Vagina (tissue), 2 donors: Measurements from ENCODE around the gene EVA1C. TPM values are rescaled to one million over a fixed set of nuclear protein-coding genes. Genes with fewer than 3 reads are reported as not detected.
A peak's percentile ranks its signal among the peaks of the same experiment; 100 is the strongest.

Experiments used
- DNase-seq, 2 donors: peaks; one replicate each; pipeline ENCODE4 v3.0.0-alpha.2; 2017; ENCODE audit errors: extremely low spot score in 2 of 2
- H3K27ac ChIP-seq: fragments of 200-600 bp; sonication (generic); one replicate; pipeline ENCODE4 v1.5.1; 2019
- H3K27me3 ChIP-seq: fragments of 200-600 bp; sonication (generic); one replicate; pipeline ENCODE4 v1.5.1; 2019
- H3K36me3 ChIP-seq, 2 donors: fragments of 200-600 bp; sonication (generic); one replicate each; pipeline ENCODE4 v1.5.1; 2017 to 2019
- H3K4me1 ChIP-seq: fragments of 200-600 bp; sonication (generic); one replicate; pipeline ENCODE4 v1.5.1; 2019
- H3K4me3 ChIP-seq, 2 donors: fragments of 200-600 bp; sonication (generic); 1 replicate in 1 of 2; 2 replicates in 1 of 2; pipeline ENCODE4 v1.5.1; 2016 to 2019
- H3K9me3 ChIP-seq: fragments of 200-600 bp; sonication (generic); one replicate; pipeline ENCODE4 v1.5.1; 2019
- CTCF ChIP-seq, 3 experiments: fragments of 450-650 bp in 2 of 3; fragments of 200-600 bp in 1 of 3; sonication (generic) in 1 of 3; IDR thresholded peaks; one replicate each; pipeline ENCODE4 v1.5.1; 2017 to 2019; ENCODE audit warnings: antibody characterized with exemption in 3 of 3, mild to moderate bottlenecking in 2 of 3, moderate library complexity in 2 of 3
- POLR2A ChIP-seq, 2 donors: fragments of 450-650 bp; IDR thresholded peaks; one replicate each; pipeline ENCODE4 v1.6.1; 2017; ENCODE audit warnings: antibody characterized with exemption in 2 of 2, mild to moderate bottlenecking in 2 of 2, moderate library complexity in 2 of 2
- POLR2AphosphoS5 ChIP-seq, 2 donors: sonication (generic); formaldehyde crosslinking; IDR thresholded peaks; one replicate each; pipeline ENCODE4 v1.9.0; 2017; ENCODE audit warnings: antibody characterized with exemption in 2 of 2, mild to moderate bottlenecking in 2 of 2, low read depth in 1 of 2; ENCODE audit not compliant: insufficient read depth in 1 of 2
- intact Hi-C: fragments of 100-400 bp; cut with DNase I; formaldehyde crosslinking; loops from one replicate; pipeline ENCODE4 v1.15.1; 2023
- total RNA-seq: library from RNA; depleted of rRNA; stranded (reverse); fragments of >200 nt; gene quantifications from one replicate; pipeline ENCODE4 v1.2.3, GENCODE V29; 2016

Gene EVA1C
- total RNA-seq, 1 donor from 2014 or later, result 66.5 TPM

GRCh38 chr21:32467291-32467690 lies 54.8 kb downstream of the EVA1C start:
- Histone ChIP-seq H3K27me3 (no peaks in the 10 kb centered on the region), H3K4me3 (no peak overlapping the region), H3K27ac (no peak overlapping the region), H3K36me3 (peaks cover 0 to 42% of the 10 kb centered on the region in 2 donors), H3K4me1 (peaks cover 30% of the 10 kb centered on the region), H3K9me3 (no peaks in the 10 kb centered on the region)
- DNase-seq, result no peak
- no peak for TF ChIP-seq POLR2A (IDR thresholded peaks at IDR 0.05)
- no peak for TF ChIP-seq CTCF (IDR thresholded peaks at IDR 0.05)
- no peak for TF ChIP-seq POLR2AphosphoS5 (IDR thresholded peaks at IDR 0.05; ENCODE audit: insufficient read depth in 1 of 2, low read depth in 1 of 2)
- intact Hi-C loops, result no loop called here

- Histone ChIP-seq H3K27me3 (no peaks in the 10 kb centered on the region), H3K27ac (no peak overlapping the region), H3K9me3 (no peaks in the 10 kb centered on the region), H3K4me1 (peaks cover 16% of the 10 kb centered on the region), H3K36me3 (peaks cover 0 to 56% of the 10 kb centered on the region in 2 donors), H3K4me3 (no peak overlapping the region)
- no peak for TF ChIP-seq POLR2A (IDR thresholded peaks at IDR 0.05)
- TF ChIP-seq CTCF (IDR thresholded peaks at IDR 0.05), result no peak
- TF ChIP-seq POLR2AphosphoS5 (IDR thresholded peaks at IDR 0.05; ENCODE audit: insufficient read depth in 1 of 2, low read depth in 1 of 2), result no peak
- intact Hi-C loops, result no loop called here
- DNase-seq, result no peak
These were observed 56.2 kb downstream of the EVA1C start for GRCh38 chr21:32468681-32469111.

GRCh38 chr21:32469628-32470027 lies 57.1 kb downstream of the EVA1C start:
- H3K4me1 ChIP-seq, result peaks cover 12% of the 10 kb centered on the region
- H3K4me3 ChIP-seq, result no peak overlapping the region
- H3K9me3 ChIP-seq, result no peaks in the 10 kb centered on the region
- intact Hi-C loops, result no loop called here
- peaks cover 0 to 64% of the 10 kb centered on the region in 2 donors for H3K36me3 ChIP-seq
- no peak overlapping the region for H3K27ac ChIP-seq
- no peak for TF ChIP-seq POLR2A (IDR thresholded peaks at IDR 0.05)
- TF ChIP-seq CTCF (IDR thresholded peaks at IDR 0.05), result no peak
- TF ChIP-seq POLR2AphosphoS5 (IDR thresholded peaks at IDR 0.05; ENCODE audit: insufficient read depth in 1 of 2, low read depth in 1 of 2), result no peak
- H3K27me3 ChIP-seq, result no peaks in the 10 kb centered on the region
- no peak for DNase-seq

- Histone ChIP-seq H3K4me3 (no peak overlapping the region), H3K27ac (no peak overlapping the region), H3K4me1 (peaks cover 12% of the 10 kb centered on the region), H3K9me3 (no peaks in the 10 kb centered on the region), H3K36me3 (peaks cover 0 to 67% of the 10 kb centered on the region in 2 donors), H3K27me3 (no peaks in the 10 kb centered on the region)
- DNase-seq, result no peak
- peak in 1 of 2 donors; percentile 28 for TF ChIP-seq POLR2AphosphoS5 (IDR thresholded peaks at IDR 0.05; ENCODE audit: insufficient read depth in 1 of 2, low read depth in 1 of 2)
- no peak for TF ChIP-seq POLR2A (IDR thresholded peaks at IDR 0.05)
- intact Hi-C loops, result no loop called here
These were observed 57.7 kb downstream of the EVA1C start for GRCh38 chr21:32470206-32470605.

- no peaks in the 10 kb centered on the region for H3K27me3 ChIP-seq
- H3K4me3 ChIP-seq, result no peak overlapping the region
- no peaks in the 10 kb centered on the region for H3K9me3 ChIP-seq
- H3K27ac ChIP-seq, result no peak overlapping the region
- peaks cover 0 to 59% of the 10 kb centered on the region in 2 donors for H3K36me3 ChIP-seq
- no peak for TF ChIP-seq POLR2AphosphoS5 (IDR thresholded peaks at IDR 0.05; ENCODE audit: insufficient read depth in 1 of 2, low read depth in 1 of 2)
- TF ChIP-seq CTCF (IDR thresholded peaks at IDR 0.05), result no peak
- TF ChIP-seq POLR2A (IDR thresholded peaks at IDR 0.05), result no peak
- intact Hi-C loops, result no loop called here
- H3K4me1 ChIP-seq, result peaks cover 32% of the 10 kb centered on the region
- peak in 1 of 2 donors; percentile 77 for DNase-seq
These were observed 60.6 kb downstream of the EVA1C start for GRCh38 chr21:32472890-32473765.
